GM21515 (cell line): ENCODE measurements around the gene CD300H.

ENCODE experiments used
- ATAC-seq: cut with Tn5 transposase; IDR thresholded peaks from one replicate; pipeline ENCODE4 v1.9.1; 2021; ENCODE audit not compliant: unreplicated experiment

The CD300H gene

DNA sequence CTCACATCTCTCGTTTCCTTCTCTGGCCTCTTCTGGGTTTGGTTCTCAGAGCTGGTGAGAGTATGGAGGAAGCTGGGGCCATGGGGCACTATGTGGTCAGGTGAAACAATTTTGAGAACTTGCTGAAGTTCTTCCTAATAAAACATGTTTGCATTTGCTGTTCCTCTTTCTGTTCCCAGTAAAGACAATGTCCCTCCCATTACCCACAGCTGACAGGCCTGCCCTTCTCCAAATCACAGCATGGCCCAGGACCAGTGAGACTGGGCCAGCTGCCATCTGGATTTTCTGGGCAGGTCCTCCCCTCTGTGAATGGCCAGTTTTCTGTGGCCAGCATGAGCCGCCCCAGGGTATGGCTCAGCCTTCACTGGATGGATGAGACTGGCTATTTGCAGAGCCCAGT lies at the start of gene CD300H:
CD300H (minus strand) TSS at position 113 of the 400 bp plus-strand sequence.
- ATAC-seq: no peak

DNA sequence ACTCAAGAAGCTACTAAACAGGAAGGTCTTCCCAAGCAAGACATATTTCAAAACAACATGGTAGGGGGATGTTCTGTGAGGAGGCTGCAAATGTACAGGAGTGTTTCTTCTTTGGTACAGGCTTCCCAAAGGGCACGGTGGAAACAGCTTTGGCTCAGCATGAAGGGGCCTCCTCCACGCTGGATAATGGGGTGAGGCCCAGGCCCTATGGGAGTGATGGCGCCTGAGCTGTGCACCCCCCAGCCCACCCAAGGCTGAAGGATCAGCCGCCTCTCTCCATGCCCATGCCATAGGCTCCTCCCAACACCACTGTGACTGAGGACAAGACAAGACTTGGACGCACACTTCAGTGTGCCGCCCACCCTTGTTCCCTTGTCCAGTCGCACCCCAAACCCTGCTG lies 49.4 kb upstream of the CD300H start:
- no peak for ATAC-seq

DNA sequence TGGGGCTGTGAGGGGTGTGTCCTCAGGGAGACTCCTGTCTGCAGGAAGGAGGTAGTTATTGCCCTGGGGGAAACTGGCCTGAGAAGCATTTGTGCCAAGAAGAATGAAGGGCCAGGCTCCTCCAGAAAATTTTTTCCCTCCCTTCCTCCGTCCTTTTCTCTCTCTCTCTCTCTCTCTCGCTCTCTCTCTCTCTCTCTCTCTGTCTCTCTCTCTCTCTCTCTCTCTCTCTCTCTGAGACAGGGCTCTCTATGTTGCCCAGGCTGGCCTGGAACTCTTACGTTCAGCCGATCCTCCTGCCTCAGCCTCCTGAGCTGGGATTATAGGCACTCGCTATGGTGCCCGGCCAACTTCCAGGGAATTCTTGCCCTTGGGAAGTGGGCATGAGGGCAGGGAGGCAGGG lies 44.7 kb upstream of the CD300H start:
- no peak for ATAC-seq

DNA sequence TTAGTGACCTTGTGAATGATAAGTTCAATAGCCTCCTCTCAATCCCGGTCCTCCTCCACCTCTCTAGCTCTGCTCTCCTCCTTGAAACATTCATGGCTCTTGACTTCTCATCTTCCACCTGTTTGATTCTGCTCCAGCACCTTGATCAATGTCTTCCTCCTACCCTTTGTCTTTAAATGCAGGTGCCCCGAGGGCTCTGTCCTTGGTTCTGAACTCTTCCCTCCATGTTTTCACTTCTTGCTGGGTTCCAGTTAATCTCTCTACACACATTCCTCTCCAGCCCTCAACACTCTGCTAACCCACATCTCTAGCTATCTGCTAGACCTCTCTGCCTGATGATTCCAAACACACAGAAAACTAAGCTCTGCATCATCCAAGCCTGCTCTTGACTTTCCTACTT lies 42.8 kb upstream of the CD300H start:
- ATAC-seq: no peak

DNA sequence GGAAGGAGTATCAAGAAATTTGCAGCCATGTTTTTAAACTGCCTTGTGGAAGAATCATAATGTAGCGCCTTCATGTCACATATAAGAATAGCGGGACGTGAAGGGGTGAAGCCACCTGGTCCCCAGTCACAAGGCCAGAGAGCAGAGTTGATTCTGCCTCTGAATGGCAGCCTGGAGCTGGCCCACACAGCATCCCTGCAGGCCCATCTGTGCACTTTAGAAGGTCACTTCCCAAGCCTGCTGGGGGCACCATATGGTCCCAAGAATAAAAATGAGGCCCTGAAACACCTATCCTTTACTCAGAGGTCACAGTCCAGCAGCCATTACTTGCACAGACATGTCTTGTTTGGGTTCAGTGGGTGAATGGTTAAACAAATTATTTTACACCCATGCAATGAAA lies 41.2 kb upstream of the CD300H start:
- ATAC-seq: no peak

DNA sequence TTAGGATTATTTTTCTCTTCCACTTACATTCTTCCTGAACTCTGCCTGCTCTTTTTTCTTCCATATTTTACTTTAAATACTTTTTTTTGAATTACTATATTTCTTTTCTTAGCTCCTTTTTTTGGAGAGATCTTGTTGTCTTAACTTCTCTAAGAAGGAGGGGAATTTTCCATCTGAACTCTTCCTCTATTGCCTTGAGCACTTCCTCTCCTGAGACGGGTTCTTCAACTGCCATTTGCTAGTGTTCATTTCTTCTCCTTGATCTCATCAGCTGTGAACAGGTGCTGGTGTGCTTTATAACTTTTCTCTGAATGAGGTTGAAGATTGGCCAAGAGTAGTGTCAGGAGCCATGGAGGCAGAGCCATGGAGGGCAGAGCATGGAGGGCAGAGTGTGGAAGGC lies 39.9 kb upstream of the CD300H start:
- no peak for ATAC-seq

DNA sequence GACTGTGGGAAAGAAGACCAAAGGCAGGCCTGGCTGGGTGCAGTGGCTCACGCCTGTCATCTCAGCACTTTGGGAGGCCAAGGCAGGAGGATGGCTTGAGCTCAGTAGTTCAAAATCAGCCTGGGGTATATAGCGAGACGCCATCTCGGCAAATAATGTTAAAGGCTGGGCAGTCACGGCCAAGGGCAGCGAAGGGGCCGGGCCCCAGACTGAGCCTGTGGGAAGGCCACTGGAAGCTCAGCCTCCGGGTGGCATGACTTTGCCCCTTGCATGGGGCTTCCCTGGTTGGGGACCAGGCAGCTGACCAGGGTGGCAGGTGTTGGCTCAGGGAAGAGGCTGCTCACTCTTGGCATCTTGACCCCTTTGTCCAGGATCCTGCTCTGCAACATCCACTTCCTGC lies 38.7 kb upstream of the CD300H start:
- ATAC-seq: no peak

DNA sequence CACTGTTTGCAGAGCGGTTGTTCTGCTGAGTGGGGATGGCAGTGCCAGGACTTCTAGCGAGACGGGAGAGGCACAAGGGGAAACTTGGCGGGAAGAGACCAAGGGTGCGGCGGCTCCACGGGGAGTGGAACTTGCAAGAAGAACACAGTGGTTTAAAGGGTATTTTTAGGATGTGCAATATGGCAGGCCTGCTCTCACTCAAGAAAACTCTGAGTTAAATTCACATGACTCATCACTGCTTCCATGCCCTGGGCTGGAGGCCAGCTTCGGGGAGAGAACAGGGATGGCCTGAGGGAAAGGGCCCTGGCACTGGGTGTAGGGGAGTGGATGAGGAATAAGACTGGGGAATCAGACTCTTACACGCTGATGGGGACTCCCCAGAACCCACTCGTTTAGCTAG lies 38.1 kb upstream of the CD300H start:
- ATAC-seq: no peak

DNA sequence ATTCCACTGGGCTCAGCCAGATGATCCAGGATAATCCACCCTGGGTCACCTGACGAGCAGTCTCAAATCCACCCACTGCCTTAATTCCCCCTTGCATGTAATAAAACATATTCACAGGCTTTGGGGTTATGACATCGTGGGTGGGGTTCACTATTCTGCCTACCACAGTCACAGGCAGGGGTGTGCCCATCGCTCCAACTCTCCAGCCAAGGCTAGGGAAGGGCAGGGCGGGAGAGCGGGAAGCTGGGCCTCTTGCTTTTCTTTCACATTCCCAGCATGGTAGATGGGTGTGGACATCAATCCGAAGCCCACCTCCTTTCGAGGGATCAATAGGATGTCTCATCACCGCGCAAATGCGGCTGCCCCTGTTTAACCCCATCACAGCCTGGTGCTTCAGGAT lies 37.5 kb upstream of the CD300H start:
- ATAC-seq: no peak

DNA sequence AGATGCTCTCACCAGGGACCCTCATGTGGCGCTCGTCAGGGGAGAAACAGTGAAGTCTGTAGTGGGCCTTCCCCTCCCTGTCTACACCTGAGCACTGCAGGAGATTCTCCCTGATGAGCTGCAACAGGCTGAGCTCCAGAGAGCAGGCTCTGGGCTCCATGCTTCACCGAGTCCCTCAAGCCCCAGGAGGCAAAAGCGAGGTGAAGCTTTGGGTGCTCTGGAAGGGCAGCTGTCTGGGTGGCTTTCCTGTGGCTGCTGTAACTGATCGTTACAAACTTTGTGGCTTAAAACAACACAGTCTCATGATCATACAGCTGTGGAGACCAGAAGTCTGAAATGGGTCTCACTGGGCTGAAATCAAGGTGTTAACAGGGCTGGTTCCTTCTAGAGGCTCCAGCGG lies 36.9 kb upstream of the CD300H start:
- ATAC-seq: no peak

DNA sequence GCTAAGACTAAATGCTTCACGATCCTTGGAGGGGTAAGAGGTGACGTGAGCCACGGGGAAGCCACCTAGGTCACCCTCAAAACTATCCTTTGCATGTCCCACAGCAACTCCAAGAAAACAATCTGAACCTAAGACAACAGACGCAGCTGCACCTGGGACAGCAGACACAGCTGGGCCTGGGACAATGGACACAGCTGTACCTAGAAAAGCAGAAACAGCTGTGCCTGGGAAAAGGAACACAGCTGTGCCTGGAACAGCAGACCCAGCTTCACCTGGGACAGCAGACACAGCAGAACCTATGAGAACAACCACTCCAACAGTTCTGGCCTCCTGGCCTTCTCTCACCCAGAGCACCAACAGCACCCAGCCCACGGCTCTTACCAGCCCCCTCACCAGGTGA lies 36.4 kb upstream of the CD300H start:
- ATAC-seq: no peak

DNA sequence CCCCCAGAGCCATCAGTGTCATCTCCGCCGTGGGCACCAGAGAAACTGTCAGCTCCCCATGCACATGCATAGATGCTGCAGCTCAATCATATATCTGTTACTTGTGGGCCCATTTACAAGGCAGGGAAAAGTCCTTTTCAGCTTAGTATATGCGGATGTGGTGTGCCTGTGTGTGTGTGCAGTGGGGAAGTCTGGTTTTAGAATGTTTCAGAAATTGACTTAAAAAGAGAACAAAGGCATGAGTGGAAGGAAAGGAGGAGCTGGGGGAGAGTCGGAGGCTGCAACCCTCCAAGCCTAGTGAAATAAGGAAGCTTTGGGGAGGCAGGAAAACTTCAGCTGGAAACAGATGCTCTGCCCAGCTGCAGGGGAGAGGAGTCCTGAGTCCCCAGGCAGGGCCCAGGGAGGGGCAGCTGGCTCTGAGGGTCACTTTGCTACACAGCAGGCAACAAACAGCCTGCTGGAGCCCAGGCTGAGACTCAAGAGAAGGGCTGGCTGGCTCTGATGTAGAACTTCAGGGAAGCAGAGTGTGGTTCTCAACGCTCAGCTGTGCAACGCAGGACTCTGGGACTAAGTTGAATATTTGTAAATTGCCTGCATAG lies 35.8 kb upstream of the CD300H start:
- no peak for ATAC-seq

DNA sequence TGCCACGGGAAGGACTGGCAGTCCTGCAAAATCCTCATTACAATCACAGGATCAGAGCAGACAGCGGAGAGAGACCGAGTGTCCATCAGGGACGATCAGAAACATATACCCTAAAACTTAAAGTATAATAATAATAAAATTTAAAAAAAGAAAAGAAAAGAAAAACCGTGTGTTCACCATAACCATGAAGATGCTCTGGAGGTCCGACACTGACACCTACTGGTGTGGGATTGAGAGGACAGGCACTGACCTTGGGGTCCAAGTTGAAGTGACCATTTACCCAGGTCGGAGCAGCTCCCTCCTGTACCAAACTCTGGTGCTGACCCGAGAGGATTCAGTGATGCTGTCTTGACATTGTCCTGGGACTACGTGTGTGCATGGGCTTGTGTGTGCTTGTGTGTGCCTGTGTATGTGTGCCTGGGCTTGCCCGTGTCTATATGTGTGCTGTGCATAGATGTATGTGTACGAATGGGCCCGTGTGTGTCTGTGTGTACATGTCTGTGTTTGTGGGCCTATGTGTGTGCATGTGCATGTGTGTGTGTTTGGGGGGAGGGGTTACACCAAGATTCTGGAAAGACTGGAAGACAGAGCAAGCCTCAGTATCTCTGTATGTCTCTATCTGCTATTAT lies 34.7 kb upstream of the CD300H start:
- ATAC-seq: no peak

DNA sequence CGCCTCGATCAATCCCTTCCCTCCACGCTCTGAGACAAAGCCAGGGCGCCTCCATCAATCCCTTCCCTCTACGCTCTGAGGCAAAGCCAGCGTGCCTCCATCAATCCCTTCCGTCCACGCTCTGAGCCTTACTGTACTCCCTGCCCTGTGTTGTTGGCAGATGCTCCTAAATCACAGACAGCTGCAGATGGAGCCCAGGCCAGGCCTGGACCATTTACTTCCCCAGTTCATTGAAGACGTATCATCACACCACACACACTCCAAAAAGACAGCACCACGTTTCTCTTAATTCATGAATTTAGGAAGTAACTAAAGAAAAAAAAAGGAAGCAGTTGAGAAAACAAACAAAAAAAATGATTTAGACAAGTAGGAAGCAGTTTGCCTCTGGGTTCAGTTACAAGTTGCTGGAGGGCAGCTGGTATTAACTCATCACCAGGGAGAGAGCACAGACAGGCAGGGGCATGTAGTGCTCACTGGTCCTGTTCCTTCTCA lies 32.2 kb upstream of the CD300H start:
- no peak for ATAC-seq

DNA sequence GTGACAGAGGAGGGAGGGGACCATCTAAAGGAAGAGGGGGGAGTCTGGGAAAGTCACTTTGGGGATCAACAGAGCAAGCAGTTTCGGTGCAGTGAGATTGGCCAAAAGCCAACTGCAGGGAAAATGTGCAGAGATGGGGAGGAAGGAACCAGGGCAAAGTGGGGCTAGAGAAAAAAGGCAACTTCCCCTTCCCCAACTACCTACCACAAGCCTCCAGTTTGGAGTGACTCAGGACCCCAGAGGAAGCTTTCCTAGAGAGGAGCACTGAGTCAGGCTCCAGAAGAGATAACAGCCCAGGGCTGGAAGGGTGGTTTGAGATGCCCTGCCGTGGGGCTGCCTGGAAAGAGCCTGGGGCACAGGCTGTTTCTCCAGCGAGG lies 31.7 kb upstream of the CD300H start:
- ATAC-seq: no peak

DNA sequence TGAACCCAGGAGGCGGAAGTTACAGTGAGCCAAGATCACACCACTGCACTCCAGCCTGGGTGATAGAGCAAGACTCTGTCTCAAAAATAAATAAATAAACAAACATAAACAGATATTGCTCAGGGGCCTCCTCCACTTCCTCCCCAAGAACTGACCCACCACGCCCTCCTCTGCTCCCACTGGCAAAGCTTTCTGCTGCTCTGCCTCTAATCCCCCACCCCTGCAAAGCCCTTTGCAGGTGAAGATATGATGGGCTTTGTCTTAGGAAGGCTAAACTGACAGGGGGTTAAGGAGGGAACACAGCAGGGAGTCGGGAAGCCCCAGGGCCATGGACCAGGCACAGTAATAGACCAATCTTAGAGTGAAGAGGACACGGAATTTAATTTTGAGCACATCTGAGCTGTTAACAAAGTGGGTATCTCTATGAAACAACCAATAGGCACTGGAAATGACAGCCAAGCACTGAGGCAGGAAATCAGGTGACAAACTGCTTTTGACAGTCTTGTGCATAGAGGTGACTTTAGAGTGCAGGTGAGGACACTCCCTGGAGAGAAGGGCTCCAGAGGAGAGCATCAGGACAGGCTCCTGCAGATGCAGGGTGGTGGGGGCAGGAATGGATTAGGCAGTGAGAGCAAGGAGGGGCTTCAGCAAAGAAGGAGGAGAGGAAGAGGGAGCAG lies 31.2 kb upstream of the CD300H start:
- no peak for ATAC-seq

DNA sequence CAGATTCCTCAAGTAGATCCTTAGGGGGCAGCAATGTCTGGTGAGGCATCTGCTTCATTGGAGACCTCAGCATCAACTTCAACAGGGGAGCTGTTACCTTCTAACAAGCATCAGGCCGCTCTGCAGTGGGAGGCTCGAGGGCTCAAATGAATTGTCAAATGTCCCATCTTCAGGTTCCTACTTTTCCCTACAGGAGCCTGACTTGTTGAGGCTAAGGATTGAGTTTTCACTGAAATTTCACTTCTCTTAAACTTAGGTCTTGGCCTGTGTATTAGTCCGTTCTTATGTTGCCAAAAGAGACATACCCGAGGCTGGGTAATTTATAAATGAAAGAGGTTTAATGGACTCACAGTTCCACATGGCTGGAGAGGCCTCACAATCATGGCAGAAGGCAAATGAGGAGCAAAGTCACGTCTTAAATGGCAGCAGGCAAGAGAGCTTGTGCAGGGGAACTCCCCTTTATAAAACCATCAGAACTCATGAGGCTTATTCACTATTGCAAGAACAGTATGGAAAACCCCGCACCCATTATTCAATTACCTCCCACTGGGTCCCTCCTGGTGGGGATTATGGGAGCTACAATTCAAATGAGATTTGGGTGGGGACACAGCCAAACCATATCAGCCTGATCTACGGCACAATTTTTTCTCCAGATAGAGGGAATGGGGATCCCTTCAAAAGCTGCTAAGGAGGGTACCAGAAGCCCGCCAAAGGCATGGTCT lies 29.9 kb upstream of the CD300H start:
- no peak for ATAC-seq

DNA sequence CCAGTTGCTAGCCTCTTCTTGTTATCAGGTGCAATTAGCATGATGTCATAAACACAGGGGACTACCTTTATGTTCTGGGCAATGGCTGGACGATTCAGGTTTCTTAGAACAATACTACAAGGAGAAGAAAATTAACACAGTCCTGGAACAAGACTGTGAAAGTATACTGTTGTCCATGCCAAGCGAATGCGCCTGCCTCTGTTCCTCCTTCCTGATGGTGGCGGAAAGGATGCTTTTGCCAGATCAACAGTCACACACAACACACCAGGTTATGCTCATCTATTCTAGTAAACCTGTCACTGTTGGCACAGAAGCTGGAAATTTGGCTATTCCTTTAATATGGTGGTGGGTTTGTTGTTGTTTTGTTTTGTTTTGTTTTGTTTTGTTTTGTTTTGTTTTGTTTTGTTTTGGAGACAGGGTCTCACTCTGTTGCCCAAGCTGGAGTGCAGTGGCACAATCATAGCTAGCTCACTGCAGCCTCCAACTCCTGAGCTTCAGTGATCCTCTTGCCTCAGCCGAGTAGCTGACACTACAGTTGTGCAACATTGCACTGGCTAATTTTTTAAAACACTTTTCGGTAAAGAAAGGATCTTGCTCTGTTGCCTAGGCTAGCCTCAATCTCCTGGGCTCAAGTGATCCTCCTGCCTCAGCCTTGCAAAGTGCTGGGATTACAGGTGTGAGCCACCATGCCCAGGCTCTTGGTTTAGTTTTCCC lies 27.9 kb upstream of the CD300H start:
- no peak for ATAC-seq

DNA sequence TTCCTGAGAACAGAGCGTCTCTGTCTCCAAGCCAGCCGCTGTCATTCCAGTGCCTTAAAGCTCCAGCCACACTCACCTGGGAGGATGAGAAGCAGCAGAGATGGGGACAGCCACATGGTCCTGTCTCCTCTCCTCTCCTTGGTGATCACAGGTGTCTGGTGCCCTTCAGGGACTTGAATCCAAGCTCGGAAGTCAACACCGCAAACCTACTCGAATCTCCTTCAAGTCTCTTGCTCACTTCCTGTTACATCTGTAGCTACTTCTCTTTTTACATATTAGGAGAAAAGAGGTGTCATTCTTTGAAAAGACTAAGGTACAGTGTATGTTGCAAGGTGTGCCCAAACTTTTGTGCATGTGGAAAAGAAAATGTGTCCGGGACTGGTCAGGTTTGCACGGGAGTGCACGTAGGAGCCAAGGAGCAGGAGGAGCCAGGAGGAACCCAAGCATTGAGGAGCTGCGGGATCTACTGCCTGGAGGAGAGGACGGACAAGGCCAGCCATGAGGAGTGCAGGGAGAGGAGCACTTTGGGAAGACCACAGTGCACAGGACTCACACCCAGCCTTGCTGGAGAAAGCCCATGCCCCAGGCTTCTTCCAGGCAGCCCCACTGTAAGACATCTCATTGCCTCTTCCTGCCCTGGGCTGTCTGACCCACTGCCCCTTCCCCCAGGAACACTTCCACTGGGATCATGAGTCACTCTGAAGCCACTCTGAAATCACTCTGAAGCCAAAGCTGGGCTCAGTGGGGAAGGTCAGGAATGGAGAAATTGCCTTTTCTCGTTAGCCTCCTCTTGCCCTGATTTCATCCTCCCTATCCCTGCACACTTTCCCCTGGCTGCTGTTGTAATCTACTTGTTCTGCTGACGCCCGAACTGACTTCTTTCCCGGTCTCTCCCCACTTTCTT lies 25.0 kb upstream of the CD300H start, which contains the start of gene CD300LD:
CD300LD (minus strand) TSS at position 197 of the 904 bp plus-strand sequence; CDS start at position 116, 81 bp downstream.
- ATAC-seq: no peak

DNA sequence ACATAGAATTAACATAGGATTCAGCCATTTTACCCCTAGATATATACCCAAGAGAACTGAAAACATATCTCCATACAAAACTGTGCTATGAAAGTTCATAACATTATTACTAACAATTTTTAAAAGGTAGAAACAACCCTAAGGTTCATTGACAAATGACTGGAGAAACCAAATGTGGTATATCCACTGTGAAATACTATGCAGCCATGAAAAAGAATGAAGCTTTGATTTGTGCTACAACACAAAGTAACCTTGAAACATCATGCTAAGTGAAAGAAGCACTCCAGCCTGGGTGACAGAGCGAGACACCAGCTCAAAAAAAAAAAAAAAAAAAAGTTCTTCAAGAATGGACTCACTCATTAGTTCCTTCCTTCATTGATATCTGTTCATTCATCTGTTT lies 24.2 kb upstream of the CD300H start:
- no peak for ATAC-seq
